Skin of body (tissue), 2 donors: ENCODE data around the gene SLC4A2. TPM values are rescaled to one million over a fixed set of nuclear protein-coding genes. Genes with fewer than 3 reads are reported as not detected.

Experiments
- DNase-seq: peaks from one replicate; lab custom pipeline; 2025; lab: John Stamatoyannopoulos, UW
- total RNA-seq: library from RNA; depleted of rRNA; stranded (reverse); fragments of >200 nt; gene quantifications from one replicate; pipeline ENCODE4 v1.2.3, GENCODE V29; 2014

Gene SLC4A2
- total RNA-seq, 1 donor from 2014 or later = 28.2 TPM

DNA sequence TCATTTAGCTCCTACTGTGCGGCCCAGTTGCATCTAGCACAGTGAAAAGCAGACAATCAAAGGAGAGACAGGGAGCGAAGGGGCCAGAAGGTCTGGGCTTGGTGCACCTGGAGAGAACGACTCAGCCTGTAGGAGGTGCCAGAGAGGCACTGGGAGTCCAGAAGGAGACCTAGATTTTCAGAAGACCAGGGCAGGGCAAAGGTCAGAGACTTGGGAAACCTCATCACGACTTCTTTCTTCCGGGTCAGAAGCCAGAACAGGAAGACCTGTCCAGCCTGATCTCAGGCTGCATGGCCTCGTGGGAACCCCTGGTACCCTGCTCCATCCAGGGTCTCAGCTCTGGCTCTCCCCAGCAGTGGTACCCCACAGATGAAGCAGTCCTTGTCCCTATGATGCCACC lies 32.0 kb downstream of the SLC4A2 start:
- DNase-seq = no peak

DNA sequence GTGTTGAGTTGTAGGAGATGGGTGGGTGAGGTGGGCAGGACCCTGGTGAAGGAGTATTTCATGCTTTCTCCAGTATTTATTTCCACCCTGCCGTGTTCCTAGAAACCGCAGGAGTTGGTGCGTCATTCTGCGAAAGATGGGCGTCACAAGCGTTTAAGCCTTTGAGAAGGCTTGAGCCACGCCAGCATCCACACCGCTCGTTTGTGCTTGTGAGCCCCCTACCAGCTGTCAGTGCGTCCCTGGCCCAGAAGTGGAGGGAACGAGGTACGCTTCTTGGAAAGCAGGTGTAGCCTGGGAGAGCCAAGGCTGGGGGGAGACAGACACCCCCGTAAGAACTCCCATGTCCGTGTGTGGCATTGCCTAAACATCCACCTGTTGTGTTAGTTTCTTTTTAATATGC lies 32.6 kb downstream of the SLC4A2 start:
- no peak for DNase-seq

DNA sequence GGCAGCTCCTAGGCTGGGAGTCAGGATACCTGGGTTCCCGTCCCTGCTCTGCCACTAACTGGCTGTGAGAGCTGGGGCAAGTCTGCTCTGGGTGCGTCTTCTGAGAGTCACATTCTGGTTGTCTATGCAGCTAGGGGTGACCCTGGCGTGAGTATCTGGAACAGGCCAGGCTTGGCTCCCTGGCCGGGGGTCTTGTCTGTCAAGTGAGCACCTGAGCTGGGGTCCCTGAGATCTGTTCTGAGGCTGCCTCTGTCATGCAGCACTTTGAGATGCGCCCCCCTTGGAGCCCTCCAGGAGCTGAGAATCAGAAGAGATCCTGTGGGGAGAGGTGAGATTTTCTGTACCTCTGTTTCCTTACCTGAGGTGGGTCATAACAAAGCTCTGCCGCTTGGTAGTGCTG lies 34.4 kb downstream of the SLC4A2 start:
- no peak for DNase-seq

DNA sequence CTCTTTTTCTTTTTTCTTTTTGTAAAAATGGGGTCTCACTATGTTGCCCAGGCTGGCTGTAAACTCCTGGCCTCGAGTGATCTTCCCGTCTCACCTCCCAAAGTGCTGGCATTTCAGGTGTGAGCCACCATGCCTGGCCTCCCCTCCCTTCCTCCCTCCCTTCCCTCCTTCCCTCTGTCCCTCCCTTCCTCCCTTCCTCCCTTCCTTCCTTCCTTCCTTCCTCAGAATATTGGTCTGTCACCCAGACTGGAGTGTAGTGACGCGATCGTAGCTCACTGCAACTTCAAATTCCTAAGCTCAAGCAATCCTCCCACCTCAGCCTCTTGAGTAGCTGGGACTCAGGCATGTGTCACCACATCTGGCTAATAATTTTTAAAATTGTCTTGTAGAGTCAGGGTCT lies 35.3 kb downstream of the SLC4A2 start:
- no peak for DNase-seq

DNA sequence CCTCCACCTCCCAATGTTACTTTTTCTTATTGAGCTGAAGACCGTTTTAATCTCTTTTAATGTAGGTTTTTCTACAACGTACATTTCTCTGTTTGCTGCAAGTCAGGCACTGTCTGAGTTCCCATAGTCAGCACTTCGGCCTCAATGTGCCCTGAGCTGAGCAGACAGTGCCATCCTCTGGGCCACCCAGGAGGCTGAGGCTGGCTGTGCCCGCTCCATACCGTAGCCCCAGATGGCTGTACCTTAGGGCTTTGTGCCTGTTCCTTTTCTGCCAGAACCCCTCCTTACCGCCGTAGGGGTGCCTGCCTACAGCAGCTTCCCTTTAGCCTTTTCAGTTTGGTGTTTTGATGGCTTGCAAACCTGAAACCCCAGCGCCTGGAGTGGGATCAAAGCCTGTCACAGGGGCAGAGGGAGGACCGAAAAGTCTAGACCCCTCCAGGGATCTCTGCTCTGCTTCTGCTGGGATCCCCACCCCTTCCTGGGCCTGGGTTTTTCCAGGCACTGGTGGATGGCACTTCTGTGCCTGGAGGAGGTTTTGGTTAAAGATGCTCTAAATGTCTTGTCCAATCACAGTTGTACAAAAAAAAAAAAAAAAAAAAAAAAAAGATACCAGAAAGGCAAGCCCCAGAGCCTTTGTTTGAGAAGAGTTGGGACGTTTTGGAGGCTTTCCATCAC lies 35.9 kb downstream of the SLC4A2 start:
- no peak for DNase-seq

DNA sequence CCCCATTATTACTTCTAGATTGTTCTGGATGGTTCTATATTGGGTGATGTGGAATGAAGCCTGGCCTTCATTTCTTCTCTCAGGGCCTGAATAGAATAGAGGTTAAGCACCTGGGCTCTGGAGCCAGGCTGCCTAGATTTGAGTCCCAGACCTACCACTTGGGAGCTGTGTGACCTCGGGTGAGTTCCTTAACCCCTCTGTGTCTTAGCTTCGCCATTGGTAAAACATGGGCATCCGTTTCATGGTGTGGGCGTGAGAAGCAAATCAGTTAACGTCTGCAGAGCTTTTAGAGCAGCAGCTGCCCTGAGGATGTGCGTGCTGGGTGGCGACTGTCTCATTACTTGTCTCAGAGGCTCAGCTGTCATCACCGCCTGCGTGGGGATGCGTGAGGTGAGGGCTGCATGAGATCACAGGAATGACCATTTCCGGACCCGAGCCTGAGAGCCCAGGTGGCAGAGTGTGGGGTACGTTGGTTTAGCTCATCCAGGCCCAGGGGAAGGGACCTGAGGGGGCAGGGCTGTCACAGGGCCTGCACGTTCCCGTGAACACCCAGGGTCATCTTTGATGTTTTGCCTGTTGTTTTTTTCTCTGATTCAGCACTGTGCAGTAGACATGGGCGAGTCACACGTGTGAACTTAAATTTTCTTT lies 36.6 kb downstream of the SLC4A2 start:
- no peak for DNase-seq

DNA sequence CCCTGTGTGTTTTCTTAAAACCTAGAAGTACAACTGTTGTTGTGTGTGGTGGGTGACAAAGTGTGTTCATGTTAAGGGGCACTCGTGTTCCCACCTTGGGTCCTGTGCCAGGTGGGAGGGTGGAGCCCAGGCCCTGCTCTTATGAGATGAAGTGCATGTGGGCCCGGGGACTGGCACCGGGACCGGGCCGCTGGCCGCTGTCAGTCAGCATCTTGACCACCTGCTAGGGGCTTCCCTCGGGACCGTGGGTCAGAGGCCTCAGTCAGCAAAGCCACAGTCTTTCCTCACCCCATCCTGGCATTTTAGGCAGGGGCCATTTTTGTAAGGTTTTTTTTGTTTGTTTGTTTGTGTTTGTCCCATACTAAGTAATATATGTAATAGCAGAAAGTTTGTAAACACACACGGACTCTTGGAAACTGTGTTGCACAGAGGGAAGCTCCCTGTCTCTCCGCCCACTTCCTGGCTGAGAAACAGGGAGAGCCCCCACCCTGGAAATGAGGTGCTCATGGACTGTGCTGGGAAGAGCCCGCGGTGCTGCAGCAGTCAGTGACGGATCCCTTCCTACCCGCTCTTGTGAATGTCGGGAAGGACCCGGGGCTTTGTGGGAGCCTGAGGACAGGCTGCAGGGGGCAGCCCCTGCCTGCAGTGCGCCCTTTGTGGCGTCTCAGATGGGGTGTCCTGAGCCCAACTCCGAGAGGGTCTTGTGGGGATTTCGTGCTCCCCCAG lies 40.3 kb downstream of the SLC4A2 start:
- no peak for DNase-seq

DNA sequence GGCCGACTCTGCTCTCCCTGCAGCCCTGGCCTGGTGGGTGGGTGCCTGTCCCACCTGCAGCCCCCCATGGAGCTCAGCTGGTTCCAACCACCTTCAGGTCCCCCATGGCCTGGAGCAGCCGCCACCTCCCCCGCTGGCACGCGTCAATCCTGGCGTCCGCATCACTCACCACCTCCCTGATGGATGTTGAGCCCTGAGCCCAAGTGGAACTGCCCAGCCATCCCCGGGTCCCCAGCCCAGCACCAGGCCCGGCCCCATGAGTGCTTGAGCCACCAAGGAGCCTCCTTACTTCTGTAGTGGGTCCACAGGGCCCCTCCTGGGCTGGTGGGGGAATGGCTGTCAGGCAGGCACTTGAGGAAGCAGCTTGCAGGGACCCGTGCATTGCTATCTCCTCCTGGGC lies 41.5 kb downstream of the SLC4A2 start:
- no peak for DNase-seq

DNA sequence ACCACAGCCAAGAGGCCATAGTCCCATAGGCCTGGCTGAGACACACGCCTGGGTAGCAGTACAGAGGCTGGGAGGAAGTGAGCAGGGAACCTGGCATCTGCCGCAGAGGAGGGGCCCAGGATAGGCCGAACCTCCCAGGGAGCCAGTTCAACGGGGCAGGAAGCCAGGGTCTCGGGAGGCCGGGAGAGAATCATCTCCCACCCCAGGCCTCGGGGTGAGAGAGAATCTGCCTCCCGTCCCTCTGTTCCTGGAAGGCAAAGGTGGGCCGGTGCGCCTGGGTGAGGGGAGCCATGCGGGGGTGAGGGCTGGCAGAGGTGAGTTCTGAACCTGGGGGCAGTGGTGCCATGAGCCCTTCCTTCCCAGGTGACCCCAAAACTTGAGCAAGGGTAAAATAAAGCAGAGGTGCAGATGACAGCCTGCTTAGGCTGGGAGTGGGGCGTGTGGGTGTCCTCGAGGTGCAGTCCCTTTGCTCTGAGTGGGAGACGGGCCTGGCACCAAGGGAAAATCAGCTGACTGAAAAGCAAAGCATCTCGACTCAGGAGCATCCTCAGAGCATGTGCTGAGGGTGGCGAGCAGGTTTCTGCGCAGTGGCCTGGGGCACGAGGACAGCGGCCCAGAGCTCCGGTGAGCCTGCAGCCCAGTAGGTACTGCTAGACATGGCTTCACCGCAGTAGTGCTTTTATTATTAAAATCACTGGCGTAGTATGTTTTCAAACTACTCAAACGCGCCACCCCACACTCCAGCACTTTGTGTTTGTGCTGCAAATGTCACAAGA lies 42.4 kb downstream of the SLC4A2 start:
- no peak for DNase-seq

DNA sequence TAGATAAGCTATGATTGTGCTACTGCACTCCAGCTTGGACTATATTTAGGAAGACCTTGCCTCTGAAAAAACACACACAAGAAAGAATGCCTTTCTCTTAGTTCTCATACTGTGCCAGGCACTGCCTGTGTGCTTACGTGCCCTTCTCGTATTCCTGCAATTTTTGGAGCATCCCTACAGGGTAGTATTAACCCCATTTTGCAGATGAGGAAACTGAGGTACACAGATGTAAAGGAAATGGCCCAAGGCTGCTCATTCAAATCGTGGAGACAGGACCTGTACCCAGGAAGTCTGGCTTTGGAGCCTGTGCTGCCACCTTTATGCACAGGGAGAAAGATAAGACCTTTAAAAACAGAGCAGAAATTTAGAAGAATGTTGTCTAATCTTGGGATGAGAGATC lies 43.6 kb downstream of the SLC4A2 start:
- DNase-seq = no peak

DNA sequence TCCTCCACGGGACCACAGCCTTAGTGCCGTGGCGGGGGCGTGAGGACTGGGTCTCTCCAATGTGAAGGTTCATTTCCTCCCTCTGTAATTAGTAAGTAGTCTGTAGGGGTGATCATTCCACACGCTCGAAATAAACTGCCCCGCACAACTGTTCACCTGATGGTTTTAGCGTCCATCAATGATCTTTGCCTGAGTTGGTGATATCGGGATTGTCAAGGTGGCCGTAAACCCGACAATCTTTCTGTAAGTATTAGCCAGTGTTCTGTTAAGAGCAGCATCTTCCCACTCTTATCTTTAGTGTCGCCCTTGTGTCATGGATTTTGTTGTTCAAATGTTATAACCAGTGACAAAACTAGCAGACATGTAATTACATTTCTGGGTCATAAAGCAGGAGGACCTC lies 44.6 kb downstream of the SLC4A2 start:
- DNase-seq = no peak

DNA sequence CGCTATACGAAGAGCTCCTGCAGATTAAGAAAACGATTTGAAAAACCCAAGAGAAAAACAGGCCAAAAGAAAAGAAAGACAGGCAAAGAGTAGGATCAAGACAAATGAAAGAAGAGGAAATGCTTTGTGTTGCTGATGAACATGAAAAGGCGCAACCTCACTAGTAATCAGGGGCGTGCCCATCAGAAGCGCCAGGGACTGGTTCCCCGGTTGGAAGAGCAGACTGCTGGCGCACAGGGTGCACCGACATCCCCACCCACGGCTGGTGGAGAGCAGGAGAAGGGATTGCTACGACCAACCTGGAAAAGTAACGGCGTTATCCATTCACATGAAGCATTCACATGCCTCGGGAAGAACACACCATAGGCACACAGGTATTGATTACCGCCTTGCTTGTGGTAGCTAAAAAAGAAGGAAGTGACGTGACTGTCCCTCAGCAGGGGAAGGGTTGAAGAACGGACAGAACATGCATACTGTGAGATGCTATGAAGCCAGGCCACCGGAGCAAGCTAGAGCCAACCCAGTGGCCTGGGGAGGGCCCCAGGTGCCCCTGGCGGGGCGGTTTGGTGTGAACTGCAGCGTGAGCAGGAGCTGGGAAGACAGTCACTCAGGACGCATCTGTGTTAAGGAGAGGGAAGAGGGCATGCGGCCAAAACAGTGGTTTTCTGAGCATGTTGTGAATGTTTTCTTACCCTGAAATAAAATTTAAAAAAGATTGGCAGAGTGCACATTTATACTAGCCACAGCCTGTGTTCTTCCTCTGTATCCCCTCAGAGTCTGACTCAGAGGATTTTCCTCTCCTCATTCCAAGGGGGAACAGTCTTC lies 45.2 kb downstream of the SLC4A2 start:
- DNase-seq = no peak

DNA sequence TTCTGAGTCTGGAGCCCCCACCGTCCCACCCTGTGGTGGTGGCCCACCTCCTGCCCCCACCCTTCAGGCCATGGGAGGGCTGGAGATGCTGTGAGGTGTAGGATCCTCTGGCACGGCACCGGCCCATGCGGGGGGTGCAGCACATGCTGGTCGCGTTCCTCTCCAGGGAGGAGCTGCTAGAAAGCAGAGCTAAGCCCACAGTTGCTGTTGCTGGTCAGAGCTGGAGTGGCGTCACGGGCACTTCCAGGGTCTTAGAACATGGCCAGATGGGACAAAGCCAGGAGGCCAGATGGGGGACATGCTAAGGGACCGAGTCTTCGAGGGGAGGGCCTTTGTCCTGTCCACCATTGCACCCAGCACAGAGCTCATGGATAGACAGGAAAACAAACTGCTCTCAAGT lies 48.5 kb downstream of the SLC4A2 start:
- DNase-seq = no peak

DNA sequence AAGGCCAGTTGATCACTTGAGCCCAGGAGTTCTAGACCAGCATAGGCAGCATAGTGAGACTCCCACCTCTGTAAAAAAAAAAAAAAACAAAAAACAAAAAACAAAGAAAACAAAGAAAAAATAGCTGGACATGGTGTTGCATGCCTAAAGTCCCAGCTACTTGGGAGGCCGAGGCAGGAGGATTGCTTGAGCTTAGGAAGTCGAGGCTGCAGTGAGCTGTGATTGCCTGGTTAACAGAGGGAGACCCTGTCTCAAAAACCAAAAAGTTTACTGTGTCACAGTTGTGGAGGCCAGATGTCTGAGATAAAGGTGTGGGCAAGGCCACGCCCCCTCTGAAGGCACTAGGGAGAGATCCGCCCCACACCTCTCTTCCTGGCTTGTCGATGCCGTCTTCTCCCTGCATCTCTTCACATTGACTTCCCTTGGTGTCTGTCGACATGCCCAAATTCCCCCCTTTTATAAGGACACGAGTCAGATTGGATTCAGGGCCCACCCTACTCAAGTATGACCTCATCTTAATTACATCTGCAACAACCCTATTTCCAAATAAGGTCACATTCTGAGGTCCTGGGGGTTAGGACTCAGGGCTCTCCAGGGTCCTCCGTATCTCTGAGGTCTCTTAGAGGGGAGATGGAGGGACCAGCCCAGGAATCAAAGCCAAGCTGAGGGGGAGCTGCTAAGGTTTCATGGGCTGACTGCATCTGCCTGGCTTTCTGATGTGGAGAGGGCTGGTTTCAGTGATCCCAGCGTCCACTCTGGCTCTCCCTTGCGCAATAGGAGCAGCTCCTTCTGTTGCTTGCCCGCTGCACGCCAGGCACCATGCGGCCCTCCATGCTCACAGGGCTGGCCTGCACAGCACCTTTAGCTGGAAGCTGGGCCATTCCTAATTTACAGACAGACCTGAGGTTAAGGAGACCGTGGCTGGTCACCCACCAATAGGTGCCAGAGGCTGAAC lies 50.0 kb downstream of the SLC4A2 start:
- no peak for DNase-seq

DNA sequence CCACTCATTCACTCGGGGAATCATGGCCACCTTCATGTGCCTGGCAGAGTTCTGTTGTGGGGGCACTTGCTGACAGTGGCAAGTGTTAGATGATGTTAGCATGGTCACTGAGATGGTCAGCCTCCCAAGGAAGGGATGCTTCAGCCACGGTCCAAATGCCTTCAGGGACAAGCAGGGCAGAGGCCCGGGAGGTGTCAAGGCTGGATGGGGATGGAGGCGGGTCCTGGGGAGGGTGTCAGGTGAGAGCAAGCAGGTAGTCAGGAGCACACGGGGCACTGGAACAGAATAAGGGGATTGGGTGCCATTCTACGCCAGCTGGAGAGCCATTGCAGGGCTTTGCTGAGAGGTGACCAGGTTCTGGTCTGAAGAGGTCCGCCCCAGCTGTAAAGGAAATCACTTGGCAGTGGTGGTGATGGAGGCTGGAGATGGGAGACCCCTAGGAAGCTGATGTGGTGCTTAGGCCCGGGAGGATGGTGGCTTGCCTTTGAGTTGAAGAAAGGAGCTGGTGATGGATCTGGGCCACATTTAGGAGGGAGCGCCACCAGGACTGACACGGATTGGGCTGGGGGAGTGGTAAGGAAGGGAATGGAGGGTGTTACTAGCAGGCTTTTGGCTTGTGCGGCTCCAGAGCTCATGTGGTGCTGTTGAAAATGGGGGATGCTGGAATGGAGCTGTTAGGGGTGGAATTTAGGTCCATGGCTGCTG lies 51.0 kb downstream of the SLC4A2 start:
- DNase-seq = no peak

DNA sequence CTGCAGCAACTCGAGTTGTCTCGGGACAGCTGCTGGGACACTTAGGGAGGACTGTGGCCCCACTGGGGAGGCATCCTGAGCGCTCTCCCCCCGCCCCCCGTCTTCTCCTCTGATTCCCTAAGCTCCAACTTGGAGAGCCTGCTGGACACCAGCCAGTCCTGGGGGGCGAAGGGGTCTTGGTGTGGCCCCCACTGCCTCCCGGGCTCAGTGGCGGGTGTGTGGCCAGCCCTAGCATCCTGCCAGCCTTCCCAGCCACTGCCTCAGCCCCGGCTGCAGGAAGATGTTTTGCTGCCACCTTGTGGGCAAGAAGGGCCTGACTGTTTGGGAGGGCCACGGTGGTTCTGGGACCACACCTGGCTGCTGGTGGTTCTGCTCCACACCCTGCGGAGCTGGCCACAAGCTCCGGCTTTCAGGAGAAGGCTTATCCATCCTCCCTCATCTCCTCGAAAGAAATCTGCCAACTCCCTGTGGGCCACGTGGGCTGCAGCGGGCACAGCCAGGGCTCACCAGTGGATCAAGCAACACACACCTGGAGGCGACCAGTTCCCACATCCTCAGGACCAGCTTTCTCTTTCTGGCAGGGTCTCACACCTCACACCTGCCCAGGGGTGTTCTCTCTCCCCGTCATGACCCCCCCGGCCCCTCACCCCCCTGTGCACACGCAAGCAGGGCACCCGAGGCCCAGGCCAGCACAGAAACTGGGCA lies 51.7 kb downstream of the SLC4A2 start:
- DNase-seq = peak; percentile 24

DNA sequence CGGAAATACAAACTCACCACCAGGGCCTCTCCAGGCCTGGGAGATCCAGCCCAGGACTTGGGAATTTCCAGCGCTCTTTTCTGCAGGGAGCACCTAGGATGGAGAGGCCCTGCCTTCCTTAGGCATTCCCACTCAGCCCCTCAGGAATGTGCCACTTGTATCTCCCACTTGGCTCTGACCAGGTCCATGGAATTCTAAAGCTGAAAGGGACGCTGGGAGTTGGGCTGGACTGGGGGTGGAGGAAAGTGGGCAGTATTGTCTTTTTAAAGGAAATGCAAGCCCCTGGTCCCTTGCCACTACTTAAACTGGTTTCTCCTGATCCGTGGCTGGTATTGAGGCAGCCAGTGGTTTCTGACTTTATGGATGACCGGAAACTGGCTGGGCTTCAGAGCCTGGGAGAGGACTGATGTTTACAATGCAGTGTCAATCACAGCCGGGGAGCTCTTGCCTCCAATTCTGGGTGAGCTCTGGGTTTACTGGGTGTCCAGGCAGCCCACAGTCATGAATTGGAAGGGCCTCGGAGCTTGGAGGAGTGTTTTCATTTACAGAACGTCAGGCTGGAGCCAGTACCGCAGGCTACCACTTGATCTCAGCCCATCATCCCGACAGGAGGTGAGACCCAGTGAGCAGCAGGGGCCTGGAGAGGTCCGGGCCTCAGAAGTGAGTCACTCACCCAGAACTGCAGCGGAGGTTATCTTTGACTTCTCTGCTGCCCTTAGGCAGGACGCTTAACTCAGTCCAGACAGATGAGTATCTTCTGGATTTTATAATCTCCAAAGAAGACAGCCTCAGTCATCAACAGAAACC lies 54.2 kb downstream of the SLC4A2 start:
- DNase-seq = no peak
